ENCODE results near the gene EIF4B.
"Not testable (repeated sequence)": the region's sequence is repeated elsewhere in the genome, so short reads cannot be mapped to it uniquely, and the experiment has no call there.

Gene EIF4B

GRCh38 chr12:53005986-53006809 lies at the start of gene EIF4B:
Gene EIF4B, plus strand, starts transcription at chr12:53006456. Its CDS starts 28 bp downstream, at chr12:53006484.
- DNase-seq (ENCODE audit: low spot score): peak; percentile 99

- DNase-seq (ENCODE audit: low spot score): no peak
Observed at GRCh38 chr12:52956987-52957386, 49.3 kb upstream of the EIF4B start.

GRCh38 chr12:52964556-52965336 lies 41.5 kb upstream of the EIF4B start:
- no peak for DNase-seq (ENCODE audit: low spot score)

GRCh38 chr12:52965337-52965731 lies 40.9 kb upstream of the EIF4B start:
- DNase-seq (ENCODE audit: low spot score): no peak

GRCh38 chr12:52969166-52969795 lies 37.0 kb upstream of the EIF4B start:
- no peak for DNase-seq (ENCODE audit: low spot score)

GRCh38 chr12:52969828-52970569 lies 36.3 kb upstream of the EIF4B start:
- DNase-seq (ENCODE audit: low spot score): no peak

- DNase-seq (ENCODE audit: low spot score): no peak
Observed at GRCh38 chr12:52971679-52972329, 34.5 kb upstream of the EIF4B start.

GRCh38 chr12:52975204-52975603 lies 31.1 kb upstream of the EIF4B start:
- DNase-seq (ENCODE audit: low spot score): no peak

- DNase-seq (ENCODE audit: low spot score): peak; percentile 41
Observed at GRCh38 chr12:52975820-52976573, 30.3 kb upstream of the EIF4B start.

- no peak for DNase-seq (ENCODE audit: low spot score)
Observed at GRCh38 chr12:52976574-52977071, 29.6 kb upstream of the EIF4B start.

- no peak for DNase-seq (ENCODE audit: low spot score)
Observed at GRCh38 chr12:52977170-52977569, 29.1 kb upstream of the EIF4B start.

- no peak for DNase-seq (ENCODE audit: low spot score)
Observed at GRCh38 chr12:52980096-52980649, 26.1 kb upstream of the EIF4B start.

- DNase-seq (ENCODE audit: low spot score): peak; percentile 94
Observed at GRCh38 chr12:52980650-52981423, 25.4 kb upstream of the EIF4B start.

- peak; percentile 61 for DNase-seq (ENCODE audit: low spot score)
Observed at GRCh38 chr12:52984136-52984535, 22.1 kb upstream of the EIF4B start.

GRCh38 chr12:52988898-52989297 lies 17.4 kb upstream of the EIF4B start:
- no peak for DNase-seq (ENCODE audit: low spot score)

GRCh38 chr12:52990206-52990605 lies 16.1 kb upstream of the EIF4B start:
- DNase-seq (ENCODE audit: low spot score): no peak

- DNase-seq (ENCODE audit: low spot score): not testable (repeated sequence)
Observed at GRCh38 chr12:52992240-52992639, 14.0 kb upstream of the EIF4B start.

- peak; percentile 87 for DNase-seq (ENCODE audit: low spot score)
Observed at GRCh38 chr12:52992699-52993557, 13.3 kb upstream of the EIF4B start.

GRCh38 chr12:52993558-52993869 lies 12.7 kb upstream of the EIF4B start:
- DNase-seq (ENCODE audit: low spot score): no peak
